Activated CD4-positive, alpha-beta memory T cell treated with anti-CD3 and anti-CD28 coated beads for 36 hours (primary cell): ENCODE measurements around the gene ARHGEF10L. TPM values are rescaled to one million over a fixed set of nuclear protein-coding genes. Genes with fewer than 3 reads are reported as not detected.

ENCODE experiments used
- CTCF ChIA-PET: fragments of 350-600 bp; sonication (Branson Sonifier 250); formaldehyde crosslinking; loops from one replicate; lab custom pipeline; 2021; ENCODE audit warnings: antibody characterized with exemption, inconsistent platforms; lab: Charles Lee
- POLR2A ChIA-PET: fragments of 350-600 bp; sonication (Branson Sonifier 250); formaldehyde crosslinking; loops from one replicate; lab custom pipeline; 2021; ENCODE audit warnings: antibody characterized with exemption; lab: Charles Lee
- DNase-seq: peaks from one replicate; pipeline ENCODE4 v3.0.0-alpha.2; 2020
- H3K27ac Mint-ChIP-seq: one replicate; pipeline ENCODE4 v1.8.0; 2021; ENCODE audit warnings: mixed read lengths
- H3K27me3 Mint-ChIP-seq: one replicate; pipeline ENCODE4 v1.8.0; 2021; ENCODE audit warnings: mixed read lengths
- H3K36me3 Mint-ChIP-seq: one replicate; pipeline ENCODE4 v1.8.0; 2021; ENCODE audit warnings: mixed read lengths
- H3K4me1 Mint-ChIP-seq: one replicate; pipeline ENCODE4 v1.8.0; 2021; ENCODE audit warnings: low read depth, mixed read lengths
- H3K4me3 Mint-ChIP-seq: one replicate; pipeline ENCODE4 v1.8.0; 2021; ENCODE audit warnings: mild to moderate bottlenecking, mixed read lengths
- H3K9me3 Mint-ChIP-seq: one replicate; pipeline ENCODE4 v1.8.0; 2021; ENCODE audit warnings: mixed read lengths
- intact Hi-C: fragments of 100-400 bp; cut with micrococcal nuclease; formaldehyde crosslinking; loops from one replicate; pipeline ENCODE4 v1.15.1; 2023
- total RNA-seq, 2 experiments: library from RNA; stranded (reverse); gene quantifications; one replicate each; pipeline ENCODE4 v1.2.3, GENCODE V29; 2021

The ARHGEF10L gene
- total RNA-seq, 2 experiments from 2014 or later: not detected

- H3K27ac Mint-ChIP-seq: no peak overlapping the region
Observed at GRCh38 chr1:17559615-17560419, 20.3 kb downstream of the ARHGEF10L start.

GRCh38 chr1:17561247-17561548 lies 21.7 kb downstream of the ARHGEF10L start:
- H3K9me3 Mint-ChIP-seq: no peaks in the 10 kb centered on the region
- no peak overlapping the region for H3K4me3 Mint-ChIP-seq
- H3K27ac Mint-ChIP-seq: no peak overlapping the region
- H3K36me3 Mint-ChIP-seq: no peaks in the 10 kb centered on the region
- no peak for DNase-seq
- CTCF ChIA-PET: interaction anchor here (1.0 kb wide), 1 partner anchor 49 kb away, joined by 3 read pairs; no protein-coding TSS in a partner anchor
- H3K27me3 Mint-ChIP-seq: no peaks in the 10 kb centered on the region
- intact Hi-C loops: no loop called here
- POLR2A ChIA-PET: no interaction called here
- H3K4me1 Mint-ChIP-seq: no peaks in the 10 kb centered on the region

More at GRCh38 chr1:17559615-17560419, 20.3 kb downstream of the ARHGEF10L start:
- DNase-seq: no peak
- Mint-ChIP-seq H3K4me1 (no peaks in the 10 kb centered on the region), H3K4me3 (no peak overlapping the region), H3K9me3 (no peaks in the 10 kb centered on the region), H3K27me3 (peaks cover 1% of the 10 kb centered on the region), H3K36me3 (no peaks in the 10 kb centered on the region)
- ChIA-PET CTCF (interaction anchor here (0.6 kb wide), 1 partner anchor 33 kb away, joined by 3 read pairs; no protein-coding TSS in a partner anchor), POLR2A (no interaction called here)
- intact Hi-C loops: no loop called here

DNA sequence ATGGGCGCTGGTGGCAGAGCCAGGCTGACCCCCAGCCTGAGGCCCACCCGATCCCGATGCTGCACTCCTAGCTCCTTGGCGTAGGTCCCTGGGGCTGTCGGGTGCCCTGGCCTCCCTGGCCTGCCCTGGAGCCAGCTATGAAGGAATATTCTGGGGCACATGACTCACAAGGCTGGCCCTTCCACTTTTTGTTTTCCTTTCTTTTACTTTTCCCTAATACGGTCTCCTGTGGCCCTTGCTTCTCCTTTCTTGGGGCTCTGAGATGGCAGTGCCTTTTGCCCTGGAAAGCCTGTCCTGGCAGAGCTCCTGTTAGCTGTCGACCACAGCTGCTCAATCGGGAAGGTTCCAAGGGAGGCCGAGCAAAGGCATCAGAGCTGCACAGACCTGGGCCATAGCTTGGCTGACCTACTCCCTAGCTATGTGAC lies 22.1 kb downstream of the ARHGEF10L start:
- Mint-ChIP-seq H3K9me3 (no peaks in the 10 kb centered on the region), H3K4me3 (no peak overlapping the region), H3K4me1 (no peaks in the 10 kb centered on the region), H3K27me3 (no peaks in the 10 kb centered on the region), H3K27ac (no peak overlapping the region), H3K36me3 (no peaks in the 10 kb centered on the region)
- intact Hi-C loops: no loop called here
- CTCF ChIA-PET: no interaction called here
- POLR2A ChIA-PET: no interaction called here
- no peak for DNase-seq

GRCh38 chr1:17562375-17562774 lies 22.9 kb downstream of the ARHGEF10L start:
- no peak for DNase-seq
- Mint-ChIP-seq H3K27ac (no peak overlapping the region), H3K9me3 (no peaks in the 10 kb centered on the region), H3K4me3 (no peak overlapping the region), H3K36me3 (no peaks in the 10 kb centered on the region), H3K27me3 (no peaks in the 10 kb centered on the region), H3K4me1 (no peaks in the 10 kb centered on the region)
- intact Hi-C loops: no loop called here
- ChIA-PET CTCF (no interaction called here), POLR2A (no interaction called here)

DNA sequence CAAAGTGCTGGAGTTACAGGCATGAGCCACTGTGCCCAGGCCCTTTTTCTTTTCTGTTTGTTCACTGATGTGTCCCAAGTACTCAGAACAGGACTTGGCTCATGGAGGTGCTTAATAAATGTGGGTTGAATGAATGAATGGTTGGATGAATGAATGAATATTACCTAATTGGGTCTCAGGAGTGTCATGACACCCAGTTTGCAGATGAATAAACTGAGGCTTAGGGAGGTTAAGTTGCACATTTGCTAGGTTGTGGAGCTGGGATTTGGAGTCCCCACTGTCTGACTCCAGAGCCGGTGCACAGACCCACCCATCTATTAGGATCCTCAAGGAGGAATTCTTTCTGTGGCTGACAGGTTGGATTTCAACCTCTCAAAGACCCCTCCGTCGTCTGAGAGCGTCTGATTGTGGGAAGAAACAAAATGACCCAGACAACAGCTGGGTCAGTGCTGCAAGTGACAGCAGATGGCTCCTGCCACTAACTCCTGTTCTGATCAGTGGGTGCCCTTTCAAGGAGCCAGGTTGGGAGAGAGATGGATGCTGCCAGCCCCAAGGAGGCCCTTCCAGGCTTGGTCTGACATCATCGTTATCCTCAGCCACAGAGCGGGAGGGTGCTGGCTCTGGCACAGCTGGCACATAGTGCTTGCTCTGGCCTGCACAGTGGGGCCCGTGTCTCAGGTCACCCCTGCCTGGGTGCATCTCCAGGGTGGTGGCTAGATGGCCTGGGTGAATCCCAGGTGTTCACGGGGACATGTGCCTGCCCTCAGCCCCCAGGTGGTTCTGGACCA lies 24.2 kb downstream of the ARHGEF10L start:
- intact Hi-C loops: no loop called here
- Mint-ChIP-seq H3K27ac (no peak overlapping the region), H3K4me3 (no peak overlapping the region), H3K27me3 (no peaks in the 10 kb centered on the region), H3K9me3 (no peaks in the 10 kb centered on the region), H3K4me1 (no peaks in the 10 kb centered on the region), H3K36me3 (no peaks in the 10 kb centered on the region)
- ChIA-PET CTCF (no interaction called here), POLR2A (no interaction called here)
- DNase-seq: no peak

- CTCF ChIA-PET: no interaction called here
Observed at GRCh38 chr1:17564458-17565393, 25.2 kb downstream of the ARHGEF10L start.

DNA sequence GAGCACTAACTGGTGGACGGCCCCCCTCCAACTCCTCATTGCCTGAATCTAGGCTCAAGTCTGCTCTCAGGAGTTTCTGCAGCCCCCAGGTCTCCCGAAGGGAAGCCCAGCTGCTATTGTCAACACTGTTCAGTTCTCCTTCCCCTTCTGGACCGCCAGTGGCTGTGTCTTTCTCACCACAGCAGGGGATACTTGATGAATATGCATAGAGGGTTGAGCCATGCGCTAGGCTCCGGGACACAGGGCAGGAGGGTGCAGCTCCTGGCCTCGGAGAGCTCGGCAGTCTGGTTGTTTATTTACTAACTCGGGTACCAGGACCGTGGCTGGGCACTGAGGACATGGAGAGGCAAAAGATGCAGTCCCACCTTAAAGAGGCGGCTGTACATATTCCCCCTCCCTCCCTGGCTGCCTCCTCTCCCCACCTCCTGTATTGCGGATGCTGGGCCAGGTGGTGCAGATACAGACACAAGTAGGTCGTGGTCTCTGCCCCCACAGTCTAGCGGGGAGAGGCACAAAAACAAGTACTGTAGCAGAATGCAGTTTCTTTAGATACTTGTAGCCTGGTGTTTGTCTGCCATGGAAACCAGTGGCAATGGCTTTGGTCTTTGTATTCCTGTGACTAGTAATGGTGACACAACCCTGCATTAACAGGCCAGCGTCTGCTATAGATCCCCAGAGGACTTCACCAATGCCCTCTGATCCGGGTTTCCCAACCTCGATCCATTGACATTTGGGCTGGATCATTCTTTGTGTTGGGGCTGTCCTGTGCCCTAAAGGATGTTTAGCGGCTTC lies 26.2 kb downstream of the ARHGEF10L start:
- intact Hi-C loops: no loop called here
- ChIA-PET POLR2A (no interaction called here), CTCF (no interaction called here)
- Mint-ChIP-seq H3K27me3 (peaks cover 6% of the 10 kb centered on the region), H3K27ac (no peak overlapping the region), H3K9me3 (no peaks in the 10 kb centered on the region), H3K4me3 (no peak overlapping the region), H3K36me3 (no peaks in the 10 kb centered on the region), H3K4me1 (no peaks in the 10 kb centered on the region)
- DNase-seq: no peak

More at GRCh38 chr1:17564458-17565393, 25.2 kb downstream of the ARHGEF10L start:
- Mint-ChIP-seq H3K9me3 (no peaks in the 10 kb centered on the region), H3K27ac (no peak overlapping the region), H3K36me3 (no peaks in the 10 kb centered on the region), H3K27me3 (no peaks in the 10 kb centered on the region), H3K4me3 (no peak overlapping the region), H3K4me1 (no peaks in the 10 kb centered on the region)
- no peak for DNase-seq
- POLR2A ChIA-PET: no interaction called here
- intact Hi-C loops: no loop called here

GRCh38 chr1:17566417-17566816 lies 26.9 kb downstream of the ARHGEF10L start:
- intact Hi-C loops: no loop called here
- Mint-ChIP-seq H3K36me3 (no peaks in the 10 kb centered on the region), H3K9me3 (no peaks in the 10 kb centered on the region), H3K4me1 (no peaks in the 10 kb centered on the region), H3K4me3 (no peak overlapping the region), H3K27me3 (peaks cover 9% of the 10 kb centered on the region), H3K27ac (no peak overlapping the region)
- no peak for DNase-seq
- POLR2A ChIA-PET: no interaction called here
- CTCF ChIA-PET: no interaction called here

DNA sequence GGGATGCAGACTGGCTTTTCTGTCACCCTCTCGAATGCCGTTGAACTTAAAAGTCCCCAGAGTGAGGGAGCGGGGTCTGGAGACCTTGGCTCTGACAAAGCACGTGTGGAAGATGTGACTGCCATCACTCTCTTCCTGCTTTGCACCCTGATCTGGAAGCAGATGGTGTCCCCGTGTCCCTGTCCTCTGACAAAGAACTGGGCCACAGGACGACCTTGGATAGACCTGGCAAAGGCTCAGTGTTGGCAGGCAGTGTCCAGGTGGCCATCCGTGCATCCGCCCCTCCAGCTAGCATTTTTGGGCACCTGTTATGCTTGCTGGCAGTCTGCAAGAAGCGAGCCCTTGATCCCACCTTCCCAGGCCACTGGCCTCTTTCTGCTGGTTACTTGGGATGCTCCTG lies 27.4 kb downstream of the ARHGEF10L start:
- intact Hi-C loops: no loop called here
- H3K4me1 Mint-ChIP-seq: no peaks in the 10 kb centered on the region
- no peak overlapping the region for H3K4me3 Mint-ChIP-seq
- peaks cover 9% of the 10 kb centered on the region for H3K27me3 Mint-ChIP-seq
- ChIA-PET POLR2A (no interaction called here), CTCF (no interaction called here)
- no peaks in the 10 kb centered on the region for H3K9me3 Mint-ChIP-seq
- H3K27ac Mint-ChIP-seq: no peak overlapping the region
- no peak for DNase-seq
- no peaks in the 10 kb centered on the region for H3K36me3 Mint-ChIP-seq

DNA sequence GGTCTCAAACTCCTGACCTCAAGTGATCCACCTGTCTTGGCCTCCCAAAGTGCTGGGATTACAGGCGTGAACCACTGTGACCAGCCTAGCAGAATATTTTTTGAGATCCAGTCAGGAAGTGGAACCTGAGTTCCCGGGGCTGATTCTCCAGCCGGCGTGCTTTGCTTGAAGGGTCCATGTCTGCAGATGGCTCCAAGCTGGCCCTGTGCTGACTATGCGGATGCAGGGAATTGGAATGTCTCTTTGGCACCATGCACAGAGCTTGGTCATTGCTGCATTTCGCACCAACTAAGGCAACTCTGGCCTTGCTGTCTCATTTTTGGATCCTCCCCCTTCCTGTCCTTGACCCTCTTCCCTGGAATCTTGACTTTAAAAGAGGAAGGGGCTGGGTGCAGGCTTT lies 28.1 kb downstream of the ARHGEF10L start:
- Mint-ChIP-seq H3K4me3 (no peak overlapping the region), H3K36me3 (no peaks in the 10 kb centered on the region), H3K9me3 (no peaks in the 10 kb centered on the region), H3K27ac (no peak overlapping the region), H3K4me1 (no peaks in the 10 kb centered on the region), H3K27me3 (peaks cover 9% of the 10 kb centered on the region)
- ChIA-PET POLR2A (no interaction called here), CTCF (interaction anchor here (1.7 kb wide), 1 partner anchor 39 kb away, joined by 5 read pairs; no protein-coding TSS in a partner anchor)
- DNase-seq: no peak
- intact Hi-C loops: no loop called here
